Mesenchymal stem cell (in vitro differentiated cells and primary cell): ENCODE measurements around the gene RHCE.

Experiments used
- DNase-seq: peaks from one replicate; pipeline ENCODE4 v3.0.0-alpha.2; 2013
- H2AFZ ChIP-seq: one replicate; pipeline ENCODE4 v1.6.1; 2013; ENCODE audit warnings: low read depth, mild to moderate bottlenecking, control low read depth, inconsistent platforms, low read length, moderate library complexity
- H2AK5ac ChIP-seq: 2 replicates; pipeline ENCODE4 v1.6.1; 2013; ENCODE audit warnings: low read length, moderate library complexity, mild to moderate bottlenecking, inconsistent platforms; ENCODE audit not compliant: severe bottlenecking
- H2BK120ac ChIP-seq: one replicate; pipeline ENCODE4 v1.6.1; 2013; ENCODE audit warnings: low read depth, mild to moderate bottlenecking, inconsistent platforms, low read length, moderate library complexity
- H2BK12ac ChIP-seq, 2 experiments: one replicate each; pipeline ENCODE4 v1.6.1; 2013; ENCODE audit warnings: inconsistent platforms in 2 of 2, low read length in 2 of 2, mild to moderate bottlenecking in 2 of 2, moderate library complexity in 2 of 2, control low read depth in 1 of 2
- H2BK15ac ChIP-seq: one replicate; pipeline ENCODE4 v1.6.1; 2013; ENCODE audit warnings: mild to moderate bottlenecking, low read depth, inconsistent platforms; ENCODE audit not compliant: poor library complexity, severe bottlenecking
- H2BK5ac ChIP-seq: 2 replicates; pipeline ENCODE4 v1.6.1; 2013; ENCODE audit warnings: low read depth, mild to moderate bottlenecking, low read length, control low read depth, inconsistent platforms; ENCODE audit not compliant: poor library complexity, severe bottlenecking
- H3K14ac ChIP-seq, 2 experiments: one replicate each; pipeline ENCODE4 v1.6.1; 2013; ENCODE audit warnings: inconsistent platforms in 2 of 2, low read length in 2 of 2, control low read depth in 1 of 2, mild to moderate bottlenecking in 1 of 2, moderate library complexity in 1 of 2
- H3K18ac ChIP-seq, 2 experiments: one replicate each; pipeline ENCODE4 v1.6.1; 2013; ENCODE audit warnings: inconsistent platforms in 2 of 2, low read length in 2 of 2, control low read depth in 1 of 2, low read depth in 1 of 2, mild to moderate bottlenecking in 1 of 2
- H3K23ac ChIP-seq, 2 experiments: one replicate each; pipeline ENCODE4 v1.6.1; 2013; ENCODE audit warnings: inconsistent platforms in 2 of 2, low read length in 2 of 2, mild to moderate bottlenecking in 2 of 2, moderate library complexity in 2 of 2, control low read depth in 1 of 2
- H3K27ac ChIP-seq: 2 replicates; pipeline ENCODE4 v1.5.1; 2013; ENCODE audit warnings: mild to moderate bottlenecking, moderate library complexity, low read length, control low read depth, inconsistent platforms; ENCODE audit not compliant: poor library complexity, severe bottlenecking
- H3K27me3 ChIP-seq, 2 experiments: 2 replicates each; pipeline versions ENCODE4 v1.6.1 to v1.7.0; 2013; ENCODE audit warnings: low read length in 2 of 2, mild to moderate bottlenecking in 2 of 2, moderate library complexity in 2 of 2, control low read depth in 1 of 2, inconsistent platforms in 1 of 2; ENCODE audit not compliant: control insufficient read depth in 1 of 2, insufficient read depth in 1 of 2
- H3K36me3 ChIP-seq, 2 experiments: 2 replicates each; pipeline versions ENCODE4 v1.6.1 to v1.7.0; 2013; ENCODE audit warnings: low read length in 2 of 2, control low read depth in 1 of 2, inconsistent platforms in 1 of 2, low read depth in 1 of 2, mild to moderate bottlenecking in 1 of 2; ENCODE audit not compliant: insufficient read depth in 2 of 2, control insufficient read depth in 1 of 2
- H3K4ac ChIP-seq, 2 experiments: one replicate each; pipeline ENCODE4 v1.6.1; 2013; ENCODE audit warnings: inconsistent platforms in 2 of 2, low read length in 2 of 2, mild to moderate bottlenecking in 2 of 2, moderate library complexity in 2 of 2, control low read depth in 1 of 2, low read depth in 1 of 2
- H3K4me1 ChIP-seq: 2 replicates; pipeline ENCODE4 v1.6.1; 2013; ENCODE audit warnings: low read depth, low read length, control low read depth; ENCODE audit not compliant: control insufficient read depth, insufficient read depth
- H3K4me2 ChIP-seq: 2 replicates; pipeline ENCODE4 v1.6.1; 2013; ENCODE audit warnings: low read length, mild to moderate bottlenecking, inconsistent platforms; ENCODE audit not compliant: poor library complexity, severe bottlenecking
- H3K4me3 ChIP-seq, 2 experiments: 2 replicates each; pipeline versions ENCODE4 v1.5.1 to v1.7.0; 2013; ENCODE audit warnings: low read length in 2 of 2, mild to moderate bottlenecking in 2 of 2, control low read depth in 1 of 2, low read depth in 1 of 2; ENCODE audit not compliant: insufficient read depth in 1 of 2
- H3K79me1 ChIP-seq: replicated peaks from 2 replicates; pipeline ENCODE4 v1.6.1; 2013; ENCODE audit warnings: mild to moderate bottlenecking, control low read depth, low read length, inconsistent platforms; ENCODE audit not compliant: poor library complexity, severe bottlenecking
- H3K9ac ChIP-seq: 2 replicates; pipeline ENCODE4 v1.7.0; 2013; ENCODE audit warnings: mild to moderate bottlenecking, low read length, moderate library complexity
- H3K9me3 ChIP-seq: 2 replicates; pipeline ENCODE4 v1.7.0; 2013; ENCODE audit warnings: mild to moderate bottlenecking, low read length; ENCODE audit not compliant: control insufficient read depth
- H4K8ac ChIP-seq: one replicate; pipeline ENCODE4 v1.6.1; 2013; ENCODE audit warnings: inconsistent platforms, mild to moderate bottlenecking, low read length, moderate library complexity
- H4K91ac ChIP-seq: one replicate; pipeline ENCODE4 v1.6.1; 2013; ENCODE audit warnings: mild to moderate bottlenecking, low read length, inconsistent platforms
- WGBS: methylation state at CpG from one replicate; pipeline ENCODE4 v1.1.7; 2013; ENCODE audit warnings: mixed read lengths; 5-methylcytosine and 5-hydroxymethylcytosine counted together

Gene RHCE

DNA sequence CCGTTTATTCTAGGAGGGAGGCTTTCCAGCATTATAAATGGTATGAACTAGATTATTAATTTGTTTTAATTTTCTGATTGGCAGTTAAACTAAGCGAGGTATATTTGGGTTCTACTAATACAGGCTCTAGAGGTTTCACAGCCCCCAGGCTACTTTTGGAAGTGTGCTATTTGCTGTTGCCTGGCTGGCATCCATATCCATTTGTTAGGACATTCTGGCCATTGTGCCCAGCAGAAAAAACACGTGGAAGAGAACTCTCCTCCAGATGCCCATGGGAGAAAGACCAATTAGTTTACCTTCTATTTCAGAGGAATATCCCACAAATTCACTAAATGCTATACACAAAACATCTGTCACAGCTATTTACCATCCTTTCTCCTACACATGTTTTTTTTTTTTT, 39.4 kb upstream of the RHCE start:
- Histone ChIP-seq H3K4ac (no peak overlapping the region), H3K23ac (no peak overlapping the region), H3K27me3 (no peaks in the 10 kb centered on the region), H3K27ac (no peak overlapping the region), H4K91ac (no peak overlapping the region), H3K9me3 (no peaks in the 10 kb centered on the region), H2BK15ac (no peak overlapping the region), H2AFZ (no peak overlapping the region), H3K36me3 (peaks cover 6 to 54% of the 10 kb centered on the region in 2 experiments), H2BK5ac (no peak overlapping the region), H3K18ac (no peak overlapping the region), H3K79me1 (peaks cover 20% of the 10 kb centered on the region), H2AK5ac (no peak overlapping the region), H3K4me3 (no peak overlapping the region), H4K8ac (no peak overlapping the region), H2BK12ac (no peak overlapping the region), H3K4me1 (no peaks in the 10 kb centered on the region), H2BK120ac (no peak overlapping the region), H3K9ac (no peak overlapping the region), H3K14ac (no peak overlapping the region), H3K4me2 (no peak overlapping the region)
- 100% methylated on average over 3 of the region's 3 CpGs for WGBS
- DNase-seq = no peak

GRCh38 chr1:25458541-25459298, 38.1 kb upstream of the RHCE start:
- Histone ChIP-seq H3K4me2 (no peak overlapping the region), H2AK5ac (no peak overlapping the region), H2AFZ (no peak overlapping the region), H3K18ac (no peak overlapping the region), H3K36me3 (peaks cover 6 to 59% of the 10 kb centered on the region in 2 experiments), H3K14ac (no peak overlapping the region), H4K91ac (no peak overlapping the region), H3K4me1 (no peaks in the 10 kb centered on the region), H3K27me3 (no peaks in the 10 kb centered on the region), H3K4me3 (no peak overlapping the region), H2BK120ac (no peak overlapping the region), H3K79me1 (peaks cover 19% of the 10 kb centered on the region), H3K23ac (no peak overlapping the region), H2BK15ac (no peak overlapping the region), H3K27ac (no peak overlapping the region), H3K9ac (no peak overlapping the region), H2BK12ac (no peak overlapping the region), H4K8ac (no peak overlapping the region), H3K4ac (no peak overlapping the region), H2BK5ac (no peak overlapping the region), H3K9me3 (no peaks in the 10 kb centered on the region)
- WGBS = 90% methylated on average over 7 of the region's 7 CpGs
- no peak for DNase-seq

DNA sequence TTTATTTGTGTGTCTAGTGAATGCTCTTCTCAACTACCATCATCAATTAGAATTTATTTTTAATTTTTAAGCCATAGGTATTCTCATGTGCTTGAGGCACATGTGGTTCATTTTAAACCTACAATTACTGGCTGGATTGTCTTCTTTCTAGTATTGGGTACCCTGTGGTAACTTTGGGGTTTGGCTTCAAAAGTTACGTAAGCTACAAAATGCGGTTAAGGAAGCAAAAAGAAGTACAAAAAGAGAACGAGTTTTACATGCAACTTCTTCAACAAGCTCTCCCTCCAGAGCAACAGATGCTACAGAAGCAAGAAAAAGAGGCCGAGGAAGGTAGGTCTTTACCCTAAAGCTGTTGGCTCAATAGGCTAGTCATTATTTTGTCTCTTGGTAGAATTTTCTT, 35.9 kb upstream of the RHCE start:
- Histone ChIP-seq H3K23ac (no peak overlapping the region), H3K14ac (no peak overlapping the region), H3K4me1 (no peaks in the 10 kb centered on the region), H2AFZ (no peak overlapping the region), H2BK12ac (no peak overlapping the region), H3K18ac (no peak overlapping the region), H3K36me3 (peaks cover 6 to 53% of the 10 kb centered on the region in 2 experiments), H3K4me3 (no peak overlapping the region), H3K4me2 (no peak overlapping the region), H4K91ac (no peak overlapping the region), H3K9ac (no peak overlapping the region), H2BK120ac (no peak overlapping the region), H2AK5ac (no peak overlapping the region), H2BK5ac (no peak overlapping the region), H3K4ac (no peak overlapping the region), H3K9me3 (no peaks in the 10 kb centered on the region), H3K27ac (no peak overlapping the region), H2BK15ac (no peak overlapping the region), H3K27me3 (no peaks in the 10 kb centered on the region), H3K79me1 (peaks cover 16% of the 10 kb centered on the region), H4K8ac (no peak overlapping the region)
- DNase-seq = no peak
- WGBS = 94% methylated on average over 4 of the region's 4 CpGs

DNA sequence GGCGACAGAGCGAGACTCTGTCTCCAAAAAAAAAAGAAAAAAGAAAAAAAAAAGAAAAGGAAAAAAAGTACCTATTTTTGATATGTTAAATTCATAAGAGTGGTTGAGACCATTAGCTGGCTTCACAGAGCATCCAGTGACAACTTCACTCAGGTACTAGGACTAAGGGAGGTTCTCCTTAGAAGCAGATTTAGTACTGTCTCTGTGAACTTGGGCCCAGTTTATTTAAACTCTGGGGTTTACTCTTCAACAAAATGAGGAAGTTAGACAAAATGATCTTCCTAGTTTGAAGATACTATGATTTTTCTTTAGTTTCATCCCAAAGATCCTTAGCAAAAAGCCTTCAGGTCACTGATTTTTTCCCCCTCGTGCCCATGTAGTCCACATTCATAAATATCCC, 31.3 kb upstream of the RHCE start:
- Histone ChIP-seq H3K9me3 (no peaks in the 10 kb centered on the region), H2AFZ (no peak overlapping the region), H3K4me3 (no peak overlapping the region), H3K4me1 (no peaks in the 10 kb centered on the region), H4K91ac (no peak overlapping the region), H2BK15ac (no peak overlapping the region), H3K27me3 (no peaks in the 10 kb centered on the region), H3K4ac (no peak overlapping the region), H3K18ac (no peak overlapping the region), H3K14ac (no peak overlapping the region), H2BK120ac (no peak overlapping the region), H4K8ac (no peak overlapping the region), H3K4me2 (no peak overlapping the region), H2BK12ac (no peak overlapping the region), H3K36me3 (peaks cover 4 to 35% of the 10 kb centered on the region in 2 experiments), H3K23ac (no peak overlapping the region), H3K9ac (no peak overlapping the region), H3K79me1 (peaks cover 14% of the 10 kb centered on the region), H2BK5ac (no peak overlapping the region), H3K27ac (no peak overlapping the region), H2AK5ac (no peak overlapping the region)
- 100% methylated on average over 1 of the region's 3 CpGs for WGBS
- DNase-seq = no peak
